ENCODE results near the gene ERICH3. TPM values are rescaled to one million over a fixed set of nuclear protein-coding genes. Genes with fewer than 3 reads are reported as not detected.

ERICH3 gene
- total RNA-seq, 1 experiment from 2014 or later, result not detected

- H3K27me3 Mint-ChIP-seq (ENCODE audit: low read depth), result no peaks in the 10 kb centered on the region
- Histone ChIP-seq H4K20me1 (ENCODE audit: control insufficient read depth, insufficient read depth, insufficient read length) (no peaks in the 10 kb centered on the region), H3K27ac (ENCODE audit: insufficient read length, low read depth, low read length) (no peak overlapping the region), H2BK5ac (ENCODE audit: insufficient read length, low read length) (no peak overlapping the region), H2BK12ac (ENCODE audit: insufficient read length, low read depth, low read length) (no peak overlapping the region), H4K8ac (replicated peaks; ENCODE audit: insufficient read length, low read depth, low read length) (no peak overlapping the region), H3K23me2 (ENCODE audit: insufficient read length, low read depth, low read length, poor library complexity, severe bottlenecking) (no peaks in the 10 kb centered on the region), H3K56ac (ENCODE audit: insufficient read length, low read depth, low read length) (no peak overlapping the region), H2BK20ac (ENCODE audit: low read depth, low read length, poor library complexity, severe bottlenecking) (no peak overlapping the region), H2BK120ac (ENCODE audit: low read depth, low read length, poor library complexity, severe bottlenecking) (no peak overlapping the region), H4K91ac (ENCODE audit: insufficient read length, low read depth, low read length) (no peak overlapping the region), H3K79me1 (ENCODE audit: insufficient read depth, low read depth, low read length, poor library complexity, severe bottlenecking) (no peaks in the 10 kb centered on the region), H3K18ac (ENCODE audit: insufficient read length, low read depth, low read length) (no peak overlapping the region), H2AFZ (ENCODE audit: low read length) (no peak overlapping the region), H3K79me2 (ENCODE audit: insufficient read depth, low read length) (no peaks in the 10 kb centered on the region), H2BK15ac (ENCODE audit: low read depth, low read length) (no peak overlapping the region), H3K14ac (ENCODE audit: insufficient read depth, low read length) (no peak overlapping the region), H3K9me3 (ENCODE audit: control insufficient read depth, low read depth, low read length) (no peaks in the 10 kb centered on the region), H3K4ac (ENCODE audit: low read depth, low read length) (no peak overlapping the region), H3K23ac (ENCODE audit: insufficient read length, low read depth, low read length) (no peak overlapping the region), H3K4me1 (ENCODE audit: insufficient read depth, low read length) (no peaks in the 10 kb centered on the region), H4K5ac (ENCODE audit: insufficient read length, low read depth, low read length) (no peak overlapping the region), H3T11ph (ENCODE audit: low read length) (no peak overlapping the region), H3K9ac (ENCODE audit: extremely low read depth, insufficient read length, low read length) (no peak overlapping the region), H3K27me3 (ENCODE audit: insufficient read depth, low read length) (no peaks in the 10 kb centered on the region), H3K4me2 (ENCODE audit: insufficient read depth, insufficient read length, low read length) (no peak overlapping the region), H2AK5ac (ENCODE audit: insufficient read length, low read length) (no peak overlapping the region)
- DNase-seq, result no peak
- H3K4me1 Mint-ChIP-seq, result no peaks in the 10 kb centered on the region
- H3K27ac Mint-ChIP-seq, result no peak overlapping the region
- no peak for TF ChIP-seq CTCF (conservative IDR thresholded peaks at IDR 0.05)
- H3K36me3 Mint-ChIP-seq (ENCODE audit: insufficient read depth in 1 of 3, low read depth in 3 of 3), result no peaks in the 10 kb centered on the region
- H3K4me3 Mint-ChIP-seq, result no peak overlapping the region
- no peaks in the 10 kb centered on the region for H3K9me3 Mint-ChIP-seq
These were observed 25.7 kb upstream of the ERICH3 start for GRCh38 chr1:74699331-74699730.

All from H9 (cell line).